Suprapubic skin (tissue), 4 donors: ENCODE data around the gene IQSEC3. TPM values are rescaled to one million over a fixed set of nuclear protein-coding genes. Genes with fewer than 3 reads are reported as not detected.

Source experiments
- DNase-seq, 2 donors: peaks; one replicate each; pipeline ENCODE4 v3.0.0-alpha.2; 2019; ENCODE audit warnings: low spot score in 2 of 2
- H3K27ac ChIP-seq: fragments of 200-600 bp; sonication (generic); one replicate; pipeline ENCODE4 v1.5.1; 2019
- H3K27me3 ChIP-seq: fragments of 200-600 bp; sonication (generic); one replicate; pipeline ENCODE4 v1.5.1; 2019
- H3K36me3 ChIP-seq: fragments of 200-600 bp; sonication (generic); one replicate; pipeline ENCODE4 v1.5.1; 2019
- H3K4me1 ChIP-seq: fragments of 200-600 bp; sonication (generic); one replicate; pipeline ENCODE4 v1.5.1; 2019
- H3K4me3 ChIP-seq: fragments of 200-600 bp; sonication (generic); one replicate; pipeline ENCODE4 v1.5.1; 2019; ENCODE audit warnings: mild to moderate bottlenecking
- H3K9me3 ChIP-seq: fragments of 200-600 bp; sonication (generic); one replicate; pipeline ENCODE4 v1.5.1; 2019
- EP300 ChIP-seq: sonication (generic); formaldehyde crosslinking; IDR thresholded peaks from one replicate; pipeline ENCODE4 v1.6.1; 2017; ENCODE audit warnings: antibody characterized with exemption
- POLR2A ChIP-seq, 2 donors: fragments of 450-650 bp; IDR thresholded peaks; one replicate each; pipeline ENCODE4 v1.6.1; 2017; ENCODE audit warnings: antibody characterized with exemption in 2 of 2, mild to moderate bottlenecking in 2 of 2, moderate library complexity in 2 of 2
- POLR2AphosphoS5 ChIP-seq, 3 donors: sonication (generic); formaldehyde crosslinking; IDR thresholded peaks; one replicate each; pipeline ENCODE4 v1.6.1; 2017; ENCODE audit warnings: antibody characterized with exemption in 3 of 3
- WGBS: methylation state at CpG from one replicate; pipeline ENCODE4 v1.1.5; 2018; 5-methylcytosine and 5-hydroxymethylcytosine counted together
- total RNA-seq, 4 donors: library from RNA; depleted of rRNA; stranded (reverse); fragments of >200 nt; gene quantifications; one replicate each; pipeline ENCODE4 v1.1.0, GENCODE V29; 2016
- TF ChIP-seq, protein P1 (sequence below), 2 donors: fragments of 200-600 bp in 1 of 2; fragments of 450-650 bp in 1 of 2; sonication (generic) in 1 of 2; IDR thresholded peaks; one replicate each; pipeline ENCODE4 v1.5.1; 2016 to 2019; ENCODE audit warnings: antibody characterized with exemption in 2 of 2, mild to moderate bottlenecking in 1 of 2, moderate library complexity in 1 of 2

Gene IQSEC3
- total RNA-seq, 4 donors from 2014 or later, result 0.18 to 0.21 TPM; not detected in 2

DNA sequence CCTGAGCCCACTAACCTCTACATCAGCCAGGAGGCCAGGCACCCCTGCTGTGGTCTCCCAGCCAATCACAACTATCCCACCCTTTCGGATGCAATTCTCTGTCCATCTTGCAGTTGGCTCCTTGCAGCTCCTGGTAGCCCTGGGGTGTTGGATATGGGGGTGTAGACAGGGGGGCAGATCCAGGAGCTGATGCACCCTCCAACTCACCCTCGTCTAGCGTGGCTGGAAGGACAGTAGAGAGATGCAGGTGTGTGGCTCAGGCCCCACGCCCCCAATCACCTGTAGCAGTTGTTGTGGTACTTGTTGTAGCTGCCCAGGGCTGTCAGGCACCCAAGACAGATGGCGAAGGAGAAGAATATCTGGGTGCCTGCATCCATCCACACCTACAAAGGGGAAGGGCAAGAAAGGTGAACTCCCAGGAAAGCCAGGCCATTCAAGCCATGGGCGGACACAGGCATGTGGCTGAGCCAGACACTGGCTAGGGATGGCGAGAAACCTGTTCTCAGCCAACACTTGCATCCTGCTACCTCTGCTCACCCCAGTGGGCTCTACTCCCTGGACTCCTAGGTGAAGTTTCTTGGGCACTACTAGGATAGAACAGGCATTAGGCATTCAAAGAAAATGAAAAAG, 160.8 kb downstream of the IQSEC3 start:
- 93% methylated on average over 5 of the region's 7 CpGs for WGBS
- H3K4me3 ChIP-seq, result no peak overlapping the region
- no peaks in the 10 kb centered on the region for H3K36me3 ChIP-seq
- H3K9me3 ChIP-seq, result no peaks in the 10 kb centered on the region
- no peaks in the 10 kb centered on the region for H3K4me1 ChIP-seq
- H3K27ac ChIP-seq, result no peak overlapping the region
- TF ChIP-seq POLR2AphosphoS5 (IDR thresholded peaks at IDR 0.05), result no peak
- TF ChIP-seq EP300, result no peak
- TF ChIP-seq, protein P1, sequence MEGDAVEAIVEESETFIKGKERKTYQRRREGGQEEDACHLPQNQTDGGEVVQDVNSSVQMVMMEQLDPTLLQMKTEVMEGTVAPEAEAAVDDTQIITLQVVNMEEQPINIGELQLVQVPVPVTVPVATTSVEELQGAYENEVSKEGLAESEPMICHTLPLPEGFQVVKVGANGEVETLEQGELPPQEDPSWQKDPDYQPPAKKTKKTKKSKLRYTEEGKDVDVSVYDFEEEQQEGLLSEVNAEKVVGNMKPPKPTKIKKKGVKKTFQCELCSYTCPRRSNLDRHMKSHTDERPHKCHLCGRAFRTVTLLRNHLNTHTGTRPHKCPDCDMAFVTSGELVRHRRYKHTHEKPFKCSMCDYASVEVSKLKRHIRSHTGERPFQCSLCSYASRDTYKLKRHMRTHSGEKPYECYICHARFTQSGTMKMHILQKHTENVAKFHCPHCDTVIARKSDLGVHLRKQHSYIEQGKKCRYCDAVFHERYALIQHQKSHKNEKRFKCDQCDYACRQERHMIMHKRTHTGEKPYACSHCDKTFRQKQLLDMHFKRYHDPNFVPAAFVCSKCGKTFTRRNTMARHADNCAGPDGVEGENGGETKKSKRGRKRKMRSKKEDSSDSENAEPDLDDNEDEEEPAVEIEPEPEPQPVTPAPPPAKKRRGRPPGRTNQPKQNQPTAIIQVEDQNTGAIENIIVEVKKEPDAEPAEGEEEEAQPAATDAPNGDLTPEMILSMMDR (IDR thresholded peaks at IDR 0.05), result no peak
- TF ChIP-seq POLR2A (IDR thresholded peaks at IDR 0.05), result no peak
- peaks cover 17% of the 10 kb centered on the region for H3K27me3 ChIP-seq
- peak in 1 of 2 donors; percentile 61 for DNase-seq

Other genes starting within 250 kb of the IQSEC3 start
- 1 to 10 TPM in 2 of 4 donors, not detected in 2; 3.1 to 6.0 TPM for gene SLC6A12, start 147.4 kb downstream of the IQSEC3 start, total RNA-seq
- gene SLC6A13, start 196.1 kb downstream of the IQSEC3 start, total RNA-seq, result not detected